HG03103 (cell line): ENCODE data around the gene LRP10.
"Not testable (repeated sequence)": the region's sequence is repeated elsewhere in the genome, so short reads cannot be mapped to it uniquely, and the experiment has no call there.

Source experiments
- ATAC-seq: cut with Tn5 transposase; IDR thresholded peaks from one replicate; pipeline ENCODE4 v1.9.1; 2021; ENCODE audit warnings: low read depth; ENCODE audit not compliant: unreplicated experiment

LRP10 gene

GRCh38 chr14:22842211-22843122, 29.1 kb upstream of the LRP10 start:
- ATAC-seq = no peak

- no peak for ATAC-seq
These were observed 28.2 kb upstream of the LRP10 start for GRCh38 chr14:22843123-22843925.

GRCh38 chr14:22844221-22845102, 27.1 kb upstream of the LRP10 start:
- no peak for ATAC-seq

GRCh38 chr14:22845103-22845394, 26.5 kb upstream of the LRP10 start:
- ATAC-seq = no peak

- ATAC-seq = no peak
These were observed 25.5 kb upstream of the LRP10 start for GRCh38 chr14:22845821-22846625.

GRCh38 chr14:22846811-22847307, 24.7 kb upstream of the LRP10 start:
- ATAC-seq = no peak

- no peak for ATAC-seq
These were observed 23.7 kb upstream of the LRP10 start for GRCh38 chr14:22847661-22848341.

GRCh38 chr14:22848351-22849164, 23.0 kb upstream of the LRP10 start:
- ATAC-seq = no peak

GRCh38 chr14:22849212-22849819, 22.2 kb upstream of the LRP10 start:
- ATAC-seq = no peak

- no peak for ATAC-seq
These were observed 20.4 kb upstream of the LRP10 start for GRCh38 chr14:22850944-22851764.

GRCh38 chr14:22852178-22852577, 19.4 kb upstream of the LRP10 start:
- not testable (repeated sequence) for ATAC-seq

GRCh38 chr14:22852599-22852939, 19.0 kb upstream of the LRP10 start:
- no peak for ATAC-seq

- ATAC-seq = no peak
These were observed 18.4 kb upstream of the LRP10 start for GRCh38 chr14:22852940-22853767.

- ATAC-seq = not testable (repeated sequence)
These were observed 17.2 kb upstream of the LRP10 start for GRCh38 chr14:22854296-22854695.

- no peak for ATAC-seq
These were observed 16.4 kb upstream of the LRP10 start for GRCh38 chr14:22854963-22855724.

- no peak for ATAC-seq
These were observed 15.1 kb upstream of the LRP10 start for GRCh38 chr14:22856428-22856827.
